NCI-H128 (cell line): ENCODE results near the gene SLC9A9.
"Not testable (repeated sequence)": the region's sequence is repeated elsewhere in the genome, so short reads cannot be mapped to it uniquely, and the experiment has no call there.

Experiments used
- DNase-seq: peaks from one replicate; lab custom pipeline; 2025; ENCODE audit not compliant: unreplicated experiment; lab: John Stamatoyannopoulos, UW

The SLC9A9 gene

GRCh38 chr3:143298886-143299535, 549.3 kb downstream of the SLC9A9 start:
- DNase-seq = no peak

- DNase-seq = no peak
Measured at GRCh38 chr3:143298380-143298779, 549.9 kb downstream of the SLC9A9 start.

- no peak for DNase-seq
Measured at GRCh38 chr3:143295201-143296080, 552.8 kb downstream of the SLC9A9 start.

- no peak for DNase-seq
Measured at GRCh38 chr3:143294188-143294587, 554.1 kb downstream of the SLC9A9 start.

DNA sequence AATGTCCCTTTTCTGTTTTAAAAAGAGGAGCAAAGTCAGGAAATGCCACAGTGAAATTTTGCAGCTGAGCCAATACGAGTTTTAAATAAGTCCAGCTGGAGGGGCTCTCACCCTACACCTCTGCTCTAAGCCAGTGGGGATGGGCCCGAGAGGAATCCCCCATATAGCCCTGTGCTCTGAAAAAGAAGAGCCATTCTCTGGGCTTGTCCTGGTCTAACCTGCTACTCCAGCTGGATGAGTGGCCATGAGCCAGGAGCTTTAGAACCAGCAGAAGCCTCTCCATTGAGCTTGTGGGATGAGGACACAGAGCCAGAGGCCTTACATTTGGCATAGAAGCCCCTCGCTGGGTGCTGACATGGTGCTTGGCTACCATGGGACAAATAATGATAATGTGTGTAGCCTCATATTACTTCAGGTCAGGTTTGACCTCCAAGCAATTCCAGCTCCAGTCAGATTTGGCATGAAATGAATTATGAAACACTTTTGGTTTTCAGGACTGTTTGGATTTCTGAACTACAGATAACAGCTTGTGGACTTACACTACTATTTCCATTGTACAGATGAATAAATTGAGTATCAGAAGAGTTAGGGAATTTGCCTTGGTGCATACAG, 556.3 kb downstream of the SLC9A9 start:
- no peak for DNase-seq

- no peak for DNase-seq
Measured at GRCh38 chr3:143288944-143289343, 559.3 kb downstream of the SLC9A9 start.

DNA sequence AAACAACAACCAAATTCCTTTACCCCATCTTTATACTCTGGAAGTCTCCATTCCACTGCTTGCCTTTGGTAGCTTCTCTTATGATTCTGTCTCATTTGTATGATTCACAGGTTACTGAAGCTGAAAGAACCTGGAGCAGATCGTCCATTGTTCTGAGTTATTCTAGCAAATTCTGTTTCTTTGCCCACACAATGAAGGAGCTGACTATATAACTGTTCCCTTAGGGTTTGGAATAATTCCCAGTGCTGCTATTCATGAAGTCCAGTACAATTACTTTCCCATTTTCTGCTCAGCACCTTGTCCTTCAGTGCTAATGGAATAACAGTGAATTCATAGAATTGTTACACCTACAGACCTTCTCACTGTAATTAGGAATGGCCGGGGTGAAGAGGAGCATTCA, 560.9 kb downstream of the SLC9A9 start:
- no peak for DNase-seq

- DNase-seq = no peak
Measured at GRCh38 chr3:143286392-143287010, 561.8 kb downstream of the SLC9A9 start.

GRCh38 chr3:143283432-143284128, 564.7 kb downstream of the SLC9A9 start:
- no peak for DNase-seq

GRCh38 chr3:143280984-143281383, 567.3 kb downstream of the SLC9A9 start:
- no peak for DNase-seq

DNA sequence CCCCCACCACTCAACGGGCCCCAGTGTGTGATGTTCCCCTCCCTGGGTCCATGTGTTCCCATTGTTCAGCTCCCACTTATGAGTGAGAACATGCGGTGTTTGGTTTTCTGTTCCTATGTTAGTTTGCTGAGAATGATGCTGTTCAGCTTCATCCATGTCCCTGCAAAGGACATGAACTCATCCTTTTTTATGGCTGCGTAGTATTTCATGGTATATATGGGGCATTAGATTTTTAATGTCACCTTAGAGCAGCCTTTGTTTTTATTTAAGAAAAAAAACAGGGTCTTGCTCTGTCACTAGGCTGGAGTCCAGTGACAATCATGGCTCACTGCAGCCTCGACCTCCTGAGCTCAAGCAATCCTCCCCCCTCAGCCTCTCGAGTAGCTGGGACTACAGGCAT, 568.7 kb downstream of the SLC9A9 start:
- not testable (repeated sequence) for DNase-seq

- DNase-seq = no peak
Measured at GRCh38 chr3:143278721-143279120, 569.5 kb downstream of the SLC9A9 start.

- DNase-seq = no peak
Measured at GRCh38 chr3:143277531-143277930, 570.7 kb downstream of the SLC9A9 start.

DNA sequence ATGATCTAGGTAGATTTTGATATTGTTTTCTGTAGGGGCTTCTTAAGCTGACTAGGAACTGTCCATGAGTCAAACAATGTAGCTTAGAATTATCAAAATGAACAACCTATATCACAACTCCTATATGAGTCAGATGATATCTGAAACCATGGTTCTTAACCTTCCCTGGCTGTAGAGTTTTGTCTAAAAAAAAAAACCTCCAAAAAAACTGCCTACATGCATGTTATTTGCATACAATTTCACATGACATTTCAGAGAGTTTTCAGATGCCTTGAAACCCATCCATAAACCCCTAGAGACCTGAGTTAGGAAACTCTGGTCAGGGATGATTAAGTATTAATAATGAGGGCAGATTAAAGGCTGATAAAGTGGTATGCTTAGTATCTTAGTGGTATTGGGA, 571.7 kb downstream of the SLC9A9 start:
- no peak for DNase-seq

DNA sequence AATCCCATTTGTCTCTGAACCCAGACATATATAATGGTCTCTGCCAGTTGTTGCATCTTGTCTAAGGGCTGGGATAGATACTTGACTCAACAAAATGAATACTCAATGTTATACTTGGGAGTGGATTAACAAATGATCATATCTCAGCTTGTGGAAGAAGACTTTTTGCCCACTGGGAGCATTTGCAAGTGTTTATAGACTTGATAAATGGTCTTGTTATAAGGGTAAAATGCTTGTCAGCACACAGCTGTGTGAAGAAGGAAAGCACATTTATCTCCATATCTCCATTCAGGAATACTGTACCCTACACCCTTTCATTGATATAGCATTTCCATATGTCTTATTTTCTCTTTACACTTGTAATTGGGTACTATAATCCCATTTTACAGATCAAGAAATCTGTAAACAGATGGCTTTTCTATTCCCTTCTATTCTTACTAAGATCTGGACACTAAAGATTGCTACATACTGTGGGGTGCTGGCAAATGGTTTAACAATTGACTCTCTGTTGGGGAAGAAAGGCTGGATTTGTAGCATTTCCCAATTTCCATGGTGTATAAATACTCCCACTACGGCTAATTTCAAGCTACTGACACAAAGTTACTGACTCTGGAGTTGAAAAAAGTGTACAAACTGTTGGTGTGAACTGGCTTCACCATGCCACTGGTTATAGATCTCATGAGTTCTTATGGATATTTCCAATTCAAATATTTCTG, 574.1 kb downstream of the SLC9A9 start:
- DNase-seq = no peak

- no peak for DNase-seq
Measured at GRCh38 chr3:143271136-143271535, 577.1 kb downstream of the SLC9A9 start.

DNA sequence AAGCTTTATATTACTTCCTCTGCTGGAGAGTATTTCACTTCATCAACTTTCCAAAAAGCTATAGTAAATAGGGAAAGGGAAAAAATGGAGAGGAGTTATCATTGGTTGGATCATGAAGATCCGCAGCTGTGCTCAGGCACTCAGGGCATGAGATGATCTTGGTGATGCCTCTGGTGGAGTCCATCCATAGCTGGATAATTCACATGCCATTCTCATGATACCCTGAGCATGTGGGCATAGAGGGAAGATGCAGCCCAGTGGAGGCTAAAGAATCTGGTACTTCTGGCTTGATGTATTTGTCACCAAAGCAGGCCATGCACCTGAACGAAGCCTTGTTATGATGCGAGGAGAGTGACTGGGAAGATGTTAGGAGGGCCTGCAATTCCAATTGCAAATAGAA, 578.5 kb downstream of the SLC9A9 start:
- no peak for DNase-seq

DNA sequence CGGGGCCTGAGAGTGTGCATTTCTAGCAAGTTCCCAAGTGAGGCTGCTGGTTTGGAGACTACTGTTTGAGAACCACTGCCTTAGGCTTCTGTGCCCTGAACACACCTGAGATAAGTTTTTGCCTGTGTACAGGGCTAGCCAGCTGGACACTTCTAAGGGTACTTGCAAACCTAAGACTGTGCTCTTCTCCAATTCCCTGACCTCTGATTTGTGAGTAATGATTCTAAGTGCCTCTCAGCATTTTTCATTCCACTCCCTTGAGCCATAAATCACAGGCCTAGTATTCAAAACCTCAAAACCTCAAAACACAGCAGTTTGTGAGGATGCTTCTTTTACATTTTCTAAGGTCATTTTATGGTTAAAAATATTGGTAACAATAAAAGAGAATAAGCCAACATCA, 580.3 kb downstream of the SLC9A9 start:
- no peak for DNase-seq

DNA sequence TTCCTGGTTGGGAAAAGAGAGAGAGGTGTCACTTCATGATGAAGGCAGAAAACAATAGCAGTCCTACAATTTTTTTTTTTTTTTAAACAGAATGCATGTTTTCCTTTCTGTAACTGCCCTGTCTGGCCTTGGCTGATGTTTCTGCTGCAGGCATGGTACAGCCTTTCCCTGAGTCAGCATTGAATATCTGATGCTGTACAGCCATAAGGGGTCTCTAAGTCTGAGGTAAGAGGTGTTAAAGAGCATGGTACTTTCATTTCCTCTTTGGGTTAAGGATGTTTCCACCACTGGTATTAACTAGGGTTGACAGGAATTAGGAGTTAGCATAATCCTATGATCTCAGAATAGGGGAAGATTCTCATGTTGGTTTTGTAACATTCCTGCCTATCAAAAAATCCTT, 581.3 kb downstream of the SLC9A9 start:
- no peak for DNase-seq

DNA sequence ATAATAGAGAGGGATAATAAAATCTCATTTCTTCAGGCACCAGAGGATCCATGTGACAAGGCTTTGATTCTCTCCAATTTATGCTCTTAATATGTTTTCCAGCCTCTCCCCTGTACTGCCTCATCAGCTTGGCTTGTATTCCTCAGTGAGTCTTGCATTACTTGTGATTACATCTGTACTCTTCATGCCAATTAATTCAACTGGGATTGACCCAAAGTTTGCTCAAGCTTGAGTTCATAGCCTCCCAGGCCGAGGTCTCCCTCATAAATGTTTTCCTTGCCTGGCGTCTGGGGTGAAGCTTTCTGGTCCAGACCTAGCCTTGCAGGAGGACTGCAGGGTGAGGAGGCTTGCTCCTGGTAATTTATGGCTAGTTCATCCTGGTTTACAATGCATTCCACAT, 581.8 kb downstream of the SLC9A9 start:
- DNase-seq = no peak
